Fibroblast of villous mesenchyme (primary cell): ENCODE measurements around the gene RIPOR3. TPM values are rescaled to one million over a fixed set of nuclear protein-coding genes. Genes with fewer than 3 reads are reported as not detected.
A peak's percentile ranks its signal among the peaks of the same experiment; 100 is the strongest.

Source experiments
- DNase-seq: peaks from one replicate; pipeline ENCODE4 v3.0.0-alpha.2; 2010; ENCODE audit warnings: low read depth
- H3K4me3 ChIP-seq: 2 replicates; pipeline ENCODE4 v1.5.1; 2011; ENCODE audit warnings: low read depth, mild to moderate bottlenecking, low read length
- total RNA-seq: library from RNA; depleted of rRNA; stranded (reverse); fragments of >200 nt; gene quantifications from 2 replicates; pipeline ENCODE4 v1.2.3, GENCODE V29; 2012
- TF ChIP-seq, protein P1 (sequence below): IDR thresholded peaks from 2 replicates; pipeline ENCODE4 v1.5.1; 2012; ENCODE audit warnings: low read depth, mild to moderate bottlenecking, low read length; ENCODE audit not compliant: insufficient read depth

The RIPOR3 gene
- total RNA-seq, 1 donor: 28.1 TPM

DNA sequence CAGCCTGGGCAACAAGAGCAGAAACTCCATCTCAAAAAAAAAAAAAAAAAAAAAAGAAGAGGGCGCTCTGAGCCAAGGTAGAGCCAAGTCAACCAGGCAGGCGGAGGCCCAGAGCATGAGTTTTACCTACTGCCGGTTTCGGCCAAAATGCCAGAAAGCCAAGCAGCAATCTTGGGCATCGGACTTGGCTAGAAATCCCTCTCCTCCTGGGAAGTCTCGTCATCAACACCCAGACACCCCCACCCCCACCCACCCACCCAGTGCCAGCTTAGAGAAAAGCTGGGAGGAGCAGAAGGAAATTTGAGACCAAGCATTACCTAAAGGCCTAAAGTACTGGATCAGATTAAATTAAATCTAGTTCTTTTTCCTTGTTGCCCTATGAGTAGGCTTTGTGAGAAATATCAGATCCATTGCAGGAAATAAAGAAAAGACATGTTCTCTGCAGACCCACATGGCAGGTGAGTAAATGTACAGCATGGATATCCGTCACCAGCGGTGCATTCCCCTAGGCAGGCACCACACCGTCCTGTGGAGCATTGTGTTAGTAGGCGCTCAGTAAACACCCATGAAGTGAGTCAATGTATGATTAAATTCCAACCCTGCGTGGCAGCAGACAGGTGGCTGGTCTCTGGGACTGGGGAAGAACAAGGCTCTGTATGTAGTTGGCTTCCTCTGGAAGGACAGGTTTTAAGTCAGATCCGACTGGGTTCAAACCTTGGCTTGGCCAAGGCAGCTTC, 21.0 kb downstream of the RIPOR3 start:
- DNase-seq: no peak
- H3K4me3 ChIP-seq: no peak overlapping the region
- TF ChIP-seq, protein P1, sequence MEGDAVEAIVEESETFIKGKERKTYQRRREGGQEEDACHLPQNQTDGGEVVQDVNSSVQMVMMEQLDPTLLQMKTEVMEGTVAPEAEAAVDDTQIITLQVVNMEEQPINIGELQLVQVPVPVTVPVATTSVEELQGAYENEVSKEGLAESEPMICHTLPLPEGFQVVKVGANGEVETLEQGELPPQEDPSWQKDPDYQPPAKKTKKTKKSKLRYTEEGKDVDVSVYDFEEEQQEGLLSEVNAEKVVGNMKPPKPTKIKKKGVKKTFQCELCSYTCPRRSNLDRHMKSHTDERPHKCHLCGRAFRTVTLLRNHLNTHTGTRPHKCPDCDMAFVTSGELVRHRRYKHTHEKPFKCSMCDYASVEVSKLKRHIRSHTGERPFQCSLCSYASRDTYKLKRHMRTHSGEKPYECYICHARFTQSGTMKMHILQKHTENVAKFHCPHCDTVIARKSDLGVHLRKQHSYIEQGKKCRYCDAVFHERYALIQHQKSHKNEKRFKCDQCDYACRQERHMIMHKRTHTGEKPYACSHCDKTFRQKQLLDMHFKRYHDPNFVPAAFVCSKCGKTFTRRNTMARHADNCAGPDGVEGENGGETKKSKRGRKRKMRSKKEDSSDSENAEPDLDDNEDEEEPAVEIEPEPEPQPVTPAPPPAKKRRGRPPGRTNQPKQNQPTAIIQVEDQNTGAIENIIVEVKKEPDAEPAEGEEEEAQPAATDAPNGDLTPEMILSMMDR: no peak

DNA sequence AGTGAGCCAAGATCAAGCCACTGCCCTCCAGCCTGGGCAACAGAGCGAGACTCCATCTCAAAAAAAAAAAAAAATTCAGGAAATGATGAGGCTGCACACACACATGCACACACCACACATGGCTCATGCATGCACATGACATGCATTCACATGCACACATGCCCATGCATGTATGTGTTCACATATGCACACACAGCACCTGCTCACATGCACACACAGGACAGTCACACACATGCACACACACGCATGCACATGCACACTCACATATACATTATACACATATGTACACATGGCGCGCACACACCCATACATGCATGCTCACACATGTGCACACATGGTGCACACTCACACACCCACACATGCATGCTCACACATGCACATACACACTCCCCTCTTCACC, 22.5 kb downstream of the RIPOR3 start:
- TF ChIP-seq, protein P1: no peak
- H3K4me3 ChIP-seq: no peak overlapping the region
- no peak for DNase-seq

DNA sequence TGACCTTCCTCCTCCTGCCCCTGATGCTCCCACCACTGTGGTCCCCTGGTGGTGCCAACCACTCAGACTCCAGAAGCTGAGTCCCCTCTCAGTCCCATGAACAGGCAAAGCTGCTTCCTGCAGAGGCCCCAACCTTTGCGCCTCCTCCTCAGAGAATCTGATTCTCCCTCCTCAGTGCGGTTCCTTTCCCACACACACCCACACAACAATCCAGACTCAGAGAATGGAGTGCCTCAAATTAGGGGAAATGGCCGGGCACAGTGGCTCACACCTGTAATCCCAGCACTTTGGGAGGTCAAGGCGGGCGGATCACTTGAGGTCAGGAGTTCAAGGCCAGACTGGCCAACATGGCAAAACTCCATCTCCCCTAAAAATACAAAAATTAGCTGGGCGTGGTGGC, 23.0 kb downstream of the RIPOR3 start:
- no peak overlapping the region for H3K4me3 ChIP-seq
- DNase-seq: no peak
- TF ChIP-seq, protein P1: no peak

DNA sequence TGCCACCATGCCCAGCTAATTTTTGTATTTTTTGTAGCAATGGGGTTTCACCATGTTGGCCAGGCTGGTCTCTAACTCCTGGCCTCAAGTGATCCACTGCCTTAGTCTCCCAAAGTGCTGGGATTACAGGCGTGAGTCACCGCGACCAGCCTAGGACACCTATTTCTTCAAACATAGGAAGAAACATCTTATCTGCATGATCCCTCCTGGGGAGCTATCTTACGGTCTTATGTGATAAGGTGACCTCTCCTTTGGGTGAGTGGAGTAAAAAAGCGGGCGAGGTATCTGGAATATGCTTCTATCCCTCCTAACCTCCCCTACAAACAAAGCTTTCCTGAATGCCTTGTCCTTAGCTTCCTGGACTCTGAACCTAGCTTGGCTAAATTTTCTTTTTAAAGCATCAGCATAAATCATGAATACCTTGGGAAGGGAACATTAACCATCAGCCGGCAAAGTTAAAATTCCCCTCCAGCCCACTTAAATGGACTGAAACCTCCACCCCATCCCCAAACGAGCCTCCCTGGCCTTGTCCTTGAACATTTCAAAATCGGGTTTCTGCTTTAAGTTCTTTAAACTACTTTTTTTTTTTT, 24.5 kb downstream of the RIPOR3 start:
- no peak overlapping the region for H3K4me3 ChIP-seq
- TF ChIP-seq, protein P1: no peak
- DNase-seq: no peak

DNA sequence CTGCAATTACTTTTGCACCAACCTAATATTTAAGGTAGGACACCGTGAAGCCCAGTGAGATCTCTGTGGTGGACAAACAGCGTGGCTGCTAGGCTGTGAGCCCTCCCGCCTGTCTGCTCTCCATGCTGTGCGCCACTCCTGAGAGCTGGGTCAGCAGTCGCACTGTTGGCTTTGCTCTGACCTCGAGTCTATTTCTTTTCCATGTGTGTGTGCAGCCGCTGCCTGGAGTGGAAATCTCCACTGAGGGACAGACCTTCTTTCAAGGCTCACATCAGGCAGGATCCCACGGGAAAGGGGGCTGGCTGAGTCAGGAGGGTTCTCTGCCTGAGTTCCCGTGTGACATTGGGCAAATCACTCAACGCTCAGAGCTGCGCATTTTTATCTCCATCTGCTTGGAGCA, 27.1 kb downstream of the RIPOR3 start:
- TF ChIP-seq, protein P1: no peak
- peak; percentile 27 for DNase-seq
- no peak overlapping the region for H3K4me3 ChIP-seq

DNA sequence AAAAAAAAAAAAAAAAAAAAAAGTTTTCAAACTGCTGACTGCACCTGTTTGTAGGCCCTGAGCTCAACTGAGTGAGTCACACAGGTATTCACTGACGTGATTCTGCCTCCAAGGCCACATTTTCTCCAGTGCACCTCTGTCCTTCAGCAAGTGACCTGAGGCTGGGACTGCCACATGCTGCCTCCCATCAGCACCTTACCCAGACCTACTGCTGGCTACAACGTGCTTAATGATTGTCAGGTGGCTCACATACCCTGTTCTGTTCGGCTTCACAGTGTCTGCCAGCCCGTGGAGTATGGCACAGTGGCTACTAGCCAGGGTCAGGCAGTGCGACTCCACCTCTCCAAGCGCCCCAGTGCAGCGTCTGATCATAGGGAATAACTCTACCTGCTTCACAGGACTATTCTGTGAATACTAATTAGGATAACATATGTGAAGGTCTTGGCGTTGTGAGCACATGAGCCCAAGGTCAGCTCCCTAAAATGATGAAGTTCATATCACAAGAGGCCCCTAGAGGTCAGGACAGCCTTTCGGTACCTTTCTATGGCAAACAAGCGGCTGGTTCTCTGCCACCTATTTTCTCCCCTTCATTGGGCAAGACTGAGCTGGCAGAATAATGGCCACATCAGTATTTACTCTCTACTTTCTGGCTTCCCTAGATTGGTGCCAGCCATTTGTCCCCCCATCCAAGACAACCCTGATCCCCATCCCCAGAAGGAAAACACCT, 28.1 kb downstream of the RIPOR3 start:
- no peak overlapping the region for H3K4me3 ChIP-seq
- TF ChIP-seq, protein P1: peak; percentile 17
- DNase-seq: no peak
